Fibroblast of skin of back (primary cell): ENCODE data around the gene HERPUD2.
"Not testable (repeated sequence)": the region's sequence is repeated elsewhere in the genome, so short reads cannot be mapped to it uniquely, and the experiment has no call there.

ENCODE experiments used
- DNase-seq: peaks from one replicate; pipeline ENCODE4 v3.0.0-alpha.2; 2013

Gene HERPUD2

DNA sequence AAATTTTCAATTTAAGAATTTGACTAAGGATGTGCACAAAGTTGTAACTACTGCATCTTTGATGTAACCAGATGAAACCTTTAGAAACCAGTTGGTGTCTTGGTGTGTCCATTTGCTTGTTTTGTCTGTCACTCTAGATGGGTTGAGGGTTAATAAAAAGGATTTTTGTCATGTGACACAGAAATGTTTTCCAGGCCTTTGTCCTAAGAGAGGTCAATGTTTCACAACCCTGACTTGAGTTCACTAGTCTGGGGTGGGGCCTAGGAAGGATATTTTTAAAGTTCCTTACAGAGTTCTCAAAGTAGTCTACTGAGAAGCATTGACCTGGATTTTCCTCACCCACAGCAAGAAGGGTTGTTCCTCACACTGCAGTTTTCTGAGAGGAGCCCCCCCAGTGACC, 90.3 kb downstream of the HERPUD2 start:
- no peak for DNase-seq

- no peak for DNase-seq
Observed at GRCh38 chr7:35599645-35600044, 95.3 kb downstream of the HERPUD2 start.

DNA sequence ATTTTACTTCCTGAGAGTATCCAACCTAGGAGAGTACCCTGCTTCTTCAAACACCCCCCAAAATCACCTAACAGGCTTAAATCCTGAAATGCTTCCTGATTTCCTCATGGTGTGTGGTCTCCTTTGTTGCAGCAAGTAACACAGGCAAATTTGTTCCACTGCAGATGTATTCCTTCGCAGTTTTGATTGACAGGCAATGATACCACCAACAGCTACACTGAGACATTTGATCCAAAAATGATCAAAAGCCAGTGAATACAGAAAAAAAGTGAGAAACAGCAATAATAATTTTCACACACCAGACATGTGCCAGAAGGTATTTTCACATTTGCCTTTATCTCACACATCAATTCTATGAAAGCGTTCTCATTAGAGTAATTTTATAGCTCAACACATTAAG, 95.9 kb downstream of the HERPUD2 start:
- no peak for DNase-seq

- peak; percentile 47 for DNase-seq
Observed at GRCh38 chr7:35596061-35596460, 98.9 kb downstream of the HERPUD2 start.

GRCh38 chr7:35593899-35594298, 101.0 kb downstream of the HERPUD2 start:
- no peak for DNase-seq

- DNase-seq = no peak
Observed at GRCh38 chr7:35588647-35589046, 106.3 kb downstream of the HERPUD2 start.

DNA sequence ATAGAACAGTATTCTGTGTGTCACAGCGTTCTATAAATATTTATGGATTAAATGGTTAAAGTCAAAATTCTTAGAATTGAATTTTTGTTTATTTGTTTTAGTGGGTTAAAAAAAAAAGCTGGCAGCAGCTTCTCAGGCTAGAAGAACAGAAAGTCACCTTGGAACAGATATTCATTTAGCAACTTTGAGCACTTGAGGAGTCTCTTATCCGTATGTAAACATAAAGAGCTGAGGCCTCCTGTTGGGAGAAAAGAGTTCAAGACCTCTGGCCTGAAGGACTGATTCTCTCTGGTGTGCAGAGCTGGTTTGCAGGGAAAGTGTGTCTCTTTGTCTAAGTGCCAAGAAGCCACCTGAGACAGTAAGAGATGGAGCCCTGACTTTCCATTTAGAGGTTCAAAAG, 109.9 kb downstream of the HERPUD2 start:
- DNase-seq = no peak

- DNase-seq = not testable (repeated sequence)
Observed at GRCh38 chr7:35584533-35584932, 110.4 kb downstream of the HERPUD2 start.
